Measurements from ENCODE around the gene HK3.

DNA sequence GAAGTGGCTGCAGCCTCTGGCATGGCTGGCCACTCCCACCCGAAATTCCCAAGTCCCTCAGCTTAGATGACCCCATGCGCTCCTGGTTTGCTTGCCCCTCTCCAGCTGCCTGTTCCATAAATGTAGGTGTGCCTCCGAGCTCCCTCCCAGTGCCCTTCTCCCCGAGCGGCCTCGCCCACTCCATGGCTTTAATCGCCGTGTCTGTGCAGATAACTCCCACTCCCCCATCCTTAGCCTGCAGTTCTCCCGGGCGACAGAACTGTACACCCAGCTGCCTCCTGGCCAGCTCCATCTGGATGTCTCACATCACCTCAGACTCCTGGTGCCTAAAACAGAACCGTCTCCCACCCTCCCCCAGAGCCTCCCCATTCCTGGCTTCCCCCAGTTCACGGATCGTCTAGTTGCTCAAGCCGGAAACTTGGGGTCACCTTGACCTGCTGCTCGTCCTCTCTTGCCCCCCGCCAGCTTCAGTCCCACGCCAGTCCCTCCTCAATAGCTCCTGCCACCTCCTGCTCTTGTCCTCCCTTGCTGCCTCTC lies 24.1 kb downstream of the HK3 start:
- TF ChIP-seq CTCF (conservative IDR thresholded peaks at IDR 0.05; ENCODE audit: low read depth in 2 of 2) (no peak), EZH2phosphoT487 (IDR thresholded peaks at IDR 0.05; ENCODE audit: unreplicated experiment) (no peak), EZH2 (IDR thresholded peaks at IDR 0.05; ENCODE audit: low read depth, unreplicated experiment) (no peak)
